LoVo (cell line): Measurements from ENCODE around the gene TMC3.
"Not testable (repeated sequence)": the region's sequence is repeated elsewhere in the genome, so short reads cannot be mapped to it uniquely, and the experiment has no call there.

Source experiments
- DNase-seq: peaks from one replicate; pipeline ENCODE4 v3.0.0-alpha.2; 2016; ENCODE audit warnings: low spot score

TMC3 gene

DNA sequence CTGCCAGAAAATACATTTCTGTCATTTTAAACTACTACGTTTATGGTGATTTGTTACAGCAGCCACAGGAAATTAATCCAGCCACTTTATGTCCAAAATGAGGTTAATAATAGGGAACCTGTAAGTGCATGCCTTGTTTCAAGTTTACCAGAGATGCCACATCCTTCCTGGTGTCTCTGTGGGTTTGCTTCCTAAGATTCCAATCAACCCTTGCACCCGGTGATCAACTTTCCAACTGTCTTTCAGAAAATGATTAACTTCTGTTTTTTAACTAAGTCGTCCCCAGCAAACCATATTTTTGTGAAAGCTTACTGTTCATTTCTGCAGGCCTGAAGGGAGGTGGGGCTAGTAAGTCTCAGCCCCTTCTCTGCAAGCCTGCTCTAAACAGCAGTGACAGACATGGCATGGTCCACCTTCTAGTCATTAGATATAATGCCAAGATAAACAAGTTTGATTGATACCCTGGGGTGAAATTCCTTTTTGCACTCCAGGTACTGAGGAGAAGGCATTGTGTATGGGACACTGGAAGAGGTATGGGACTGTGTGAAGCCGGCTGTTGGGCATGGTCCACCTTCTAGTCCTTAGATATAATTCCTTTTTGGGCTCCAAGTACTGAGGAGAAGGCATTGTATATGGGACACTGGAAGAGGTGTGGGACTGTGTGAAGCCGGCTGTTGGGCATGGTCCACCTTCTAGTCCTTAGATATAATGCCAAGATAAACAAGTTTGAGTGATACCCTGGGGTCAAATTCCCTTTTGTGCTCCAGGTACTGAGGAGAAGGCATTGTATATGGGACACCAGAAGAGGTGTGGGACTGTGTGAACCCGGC lies 11.1 kb upstream of the TMC3 start:
- peak; percentile 56 for DNase-seq

- DNase-seq, result no peak
Measured at GRCh38 chr15:81381720-81382119, 7.7 kb upstream of the TMC3 start.

- no peak for DNase-seq
Measured at GRCh38 chr15:81380668-81381067, 6.7 kb upstream of the TMC3 start.

GRCh38 chr15:81380203-81380602 lies 6.2 kb upstream of the TMC3 start:
- DNase-seq, result no peak

DNA sequence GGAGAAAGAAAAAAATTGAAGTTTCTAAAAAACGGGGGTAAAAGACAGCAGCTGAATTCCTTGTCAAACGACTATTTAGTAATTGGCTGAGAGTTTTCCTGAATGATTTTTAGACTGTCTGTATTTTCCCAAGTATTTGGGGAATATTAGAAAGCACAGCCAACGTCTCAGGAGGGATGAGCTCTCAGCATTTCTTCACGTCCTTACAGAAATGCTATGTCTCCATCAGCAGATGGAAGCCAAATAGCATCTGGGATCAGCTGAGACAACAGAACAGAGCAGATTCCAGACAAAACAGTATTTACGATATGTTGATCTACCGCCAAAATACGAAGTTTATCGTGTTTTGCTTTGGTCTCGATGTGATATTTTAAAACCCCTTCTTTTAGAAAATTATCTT lies 5.3 kb upstream of the TMC3 start:
- no peak for DNase-seq

- DNase-seq, result no peak
Measured at GRCh38 chr15:81378443-81378842, 4.4 kb upstream of the TMC3 start.

DNA sequence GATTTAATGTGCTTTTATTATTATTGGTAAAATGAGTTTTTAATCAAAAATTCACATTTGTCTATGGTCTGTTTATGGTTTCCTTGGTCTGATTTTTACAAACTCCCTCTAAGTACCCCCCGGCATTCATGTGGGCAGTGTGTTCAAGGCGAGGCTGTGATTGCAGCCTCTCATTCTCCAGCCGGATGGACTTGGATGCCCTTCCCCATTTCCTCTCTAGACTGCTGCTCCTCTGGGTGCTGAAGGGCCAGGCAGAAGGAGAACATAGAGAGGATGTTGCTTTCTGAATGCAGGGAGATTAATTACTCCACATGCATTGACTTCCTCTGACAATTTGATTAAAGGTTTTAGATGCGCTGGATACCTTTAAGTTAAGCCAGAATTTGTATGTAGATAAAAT lies 3.9 kb upstream of the TMC3 start:
- no peak for DNase-seq

DNA sequence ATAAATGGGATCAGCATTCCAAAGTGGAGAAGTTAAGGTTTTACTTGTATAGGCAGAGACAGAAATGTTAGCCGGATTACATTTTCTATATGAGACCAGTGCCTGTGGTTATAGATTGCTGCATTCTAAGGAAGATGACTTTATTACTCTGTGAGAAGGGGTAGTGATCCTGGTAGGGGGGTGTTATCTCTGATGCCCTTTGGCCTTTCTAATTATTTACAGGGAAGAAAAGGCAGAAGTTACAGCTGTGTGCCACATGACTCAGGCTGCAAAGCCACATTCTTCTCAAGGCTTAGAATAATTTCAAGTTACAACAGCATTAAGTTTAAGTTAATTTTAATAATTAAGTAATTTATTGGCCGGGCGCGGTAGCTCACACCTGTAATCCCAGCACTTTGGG lies 2.2 kb upstream of the TMC3 start:
- DNase-seq, result no peak

- DNase-seq, result no peak
Measured at GRCh38 chr15:81375461-81375860, 1.4 kb upstream of the TMC3 start.

GRCh38 chr15:81373176-81373575 lies 837 bp downstream of the TMC3 start:
- no peak for DNase-seq

DNA sequence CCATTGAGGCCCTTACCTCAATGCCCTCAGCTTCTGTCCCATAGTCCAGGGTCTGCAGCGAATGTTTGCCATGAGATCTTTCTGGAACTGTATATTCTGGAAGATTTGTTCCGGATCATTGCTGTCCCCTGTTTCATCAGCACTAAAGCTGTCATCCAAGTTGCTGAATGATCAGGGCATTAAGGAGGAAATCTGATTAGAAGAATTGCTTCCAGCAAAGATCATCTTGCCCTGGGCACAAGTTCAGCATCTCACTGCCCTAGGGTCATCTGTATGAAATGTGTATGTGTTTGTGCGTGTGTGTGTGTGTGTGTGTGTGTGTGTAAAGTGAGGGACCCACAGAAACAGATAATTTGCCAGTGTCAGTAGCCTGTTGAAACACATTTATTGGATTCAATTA lies 1.4 kb downstream of the TMC3 start:
- no peak for DNase-seq

GRCh38 chr15:81363718-81364500 lies 10.1 kb downstream of the TMC3 start:
- DNase-seq, result no peak

DNA sequence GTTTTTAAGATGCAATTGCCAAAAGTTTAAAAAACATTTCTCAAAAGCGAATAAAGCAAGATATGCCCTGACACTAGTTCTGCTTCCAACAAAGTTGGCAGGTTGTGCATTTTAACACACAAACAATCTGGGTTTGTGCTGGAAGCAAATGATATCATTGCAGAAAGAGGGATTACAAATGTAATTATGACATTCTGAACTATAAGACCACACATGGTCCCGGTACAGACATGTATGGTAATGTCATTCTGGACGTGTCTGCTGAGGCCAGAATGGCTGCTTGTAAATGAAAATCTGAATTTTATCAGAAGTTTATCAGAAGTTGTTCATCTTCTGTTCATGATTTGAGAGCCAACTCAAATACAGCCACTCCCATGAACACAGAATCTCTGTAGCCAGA lies 10.7 kb downstream of the TMC3 start:
- DNase-seq, result no peak

DNA sequence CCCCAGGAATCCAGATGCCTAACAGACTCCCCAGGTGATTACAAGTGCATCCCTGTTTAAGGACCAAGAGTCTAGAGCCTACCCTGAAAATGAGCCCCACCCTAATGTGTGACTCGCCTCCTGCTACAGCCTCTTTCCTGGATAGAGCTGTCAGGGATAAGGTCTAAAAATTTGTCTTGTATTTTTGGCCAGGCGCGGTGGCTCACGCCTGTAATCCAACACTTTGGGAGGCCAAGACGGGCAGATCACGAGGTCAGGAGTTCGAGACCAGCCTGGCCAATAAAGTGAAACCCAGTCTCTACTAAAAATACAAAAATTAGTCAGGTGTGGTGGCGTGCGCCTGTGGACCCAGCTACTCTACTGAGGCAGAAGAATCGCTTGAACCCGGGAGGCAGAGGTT lies 11.2 kb downstream of the TMC3 start:
- no peak for DNase-seq

GRCh38 chr15:81361891-81362290 lies 12.1 kb downstream of the TMC3 start:
- DNase-seq, result no peak

GRCh38 chr15:81360491-81360890 lies 13.5 kb downstream of the TMC3 start:
- DNase-seq, result no peak

DNA sequence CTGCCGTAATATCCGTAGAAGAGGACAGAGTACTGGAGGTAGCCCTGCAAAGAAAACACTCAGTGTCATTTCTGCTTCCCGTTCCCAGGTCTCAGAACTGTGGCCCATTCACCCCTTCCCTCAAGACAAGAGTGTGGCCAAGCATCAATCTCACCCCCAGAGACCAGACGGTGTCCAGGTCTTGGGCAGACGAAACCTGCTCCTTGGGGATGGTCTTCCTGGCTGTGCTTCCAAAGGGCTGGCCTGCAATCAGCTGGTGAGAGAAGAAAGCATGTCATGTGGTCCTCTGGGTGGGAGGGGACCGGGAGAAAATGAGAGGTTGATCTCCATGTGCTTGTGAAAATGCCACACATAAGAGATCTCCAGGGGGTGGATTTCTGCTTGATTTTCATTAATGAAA lies 15.8 kb downstream of the TMC3 start:
- no peak for DNase-seq

DNA sequence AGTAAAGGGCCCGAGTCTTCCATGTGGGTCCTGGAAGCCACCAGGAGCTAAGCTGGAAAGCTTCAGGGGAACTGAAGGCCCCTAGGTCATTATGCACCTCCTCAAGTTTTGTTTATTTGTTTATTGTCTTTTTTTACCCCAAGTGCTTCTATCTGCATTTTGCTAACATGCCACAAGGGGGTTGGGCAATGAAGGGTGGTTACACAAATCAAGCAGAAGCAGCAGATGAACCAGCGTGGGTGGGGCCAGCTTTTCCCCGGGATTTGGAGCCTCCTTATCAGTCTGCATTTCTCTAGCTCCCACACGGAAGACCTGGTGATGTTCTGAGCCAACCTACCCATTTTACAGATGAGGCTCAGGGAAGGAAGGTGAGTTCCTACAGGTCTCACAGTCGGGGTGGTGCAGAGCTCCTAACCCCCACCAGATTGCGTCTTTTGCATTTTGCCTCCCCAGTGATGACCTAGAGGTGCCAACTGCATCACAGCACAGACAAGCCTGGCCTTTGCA lies 16.8 kb downstream of the TMC3 start:
- DNase-seq, result no peak

- no peak for DNase-seq
Measured at GRCh38 chr15:81356252-81356651, 17.8 kb downstream of the TMC3 start.

DNA sequence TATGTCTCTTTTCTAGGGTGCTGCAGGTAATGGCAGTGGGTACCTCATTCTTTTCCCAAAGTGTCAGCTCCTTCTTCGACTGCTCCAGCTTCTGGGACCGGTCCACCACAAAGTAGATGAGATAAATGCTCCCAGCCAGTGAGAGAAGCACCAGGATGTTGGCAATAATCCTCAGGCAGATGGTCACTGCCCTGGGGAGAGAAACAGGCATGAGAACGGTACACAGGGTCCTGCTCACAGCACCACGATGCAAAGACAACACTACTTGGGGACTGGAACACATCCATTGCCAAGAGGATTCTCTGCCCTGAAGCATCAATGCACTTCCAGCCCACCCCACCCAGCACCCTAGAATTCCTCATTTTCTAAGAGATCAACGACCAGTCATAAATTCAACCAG lies 22.4 kb downstream of the TMC3 start:
- DNase-seq, result no peak

DNA sequence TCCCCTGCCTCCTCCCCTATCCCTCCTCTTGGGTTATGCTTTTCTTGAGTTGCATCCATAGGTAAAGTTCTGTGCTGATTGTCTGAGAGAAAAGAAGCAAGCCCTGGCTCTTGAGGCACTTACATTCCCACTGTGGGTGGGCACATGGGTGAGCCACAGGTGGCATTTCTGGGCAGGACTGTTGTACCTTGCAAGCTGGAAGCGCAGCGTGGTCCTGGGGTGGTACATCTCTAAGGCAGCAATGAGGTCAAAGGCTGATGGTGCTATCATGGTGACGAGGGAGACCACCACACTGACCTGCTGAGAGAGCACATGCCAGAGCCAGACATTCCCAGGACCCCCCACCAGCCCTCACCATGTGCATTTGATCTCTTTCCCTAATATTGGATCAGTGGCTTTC lies 24.7 kb downstream of the TMC3 start:
- DNase-seq, result no peak

- not testable (repeated sequence) for DNase-seq
Measured at GRCh38 chr15:81348691-81349090, 25.3 kb downstream of the TMC3 start.

- DNase-seq, result no peak
Measured at GRCh38 chr15:81347910-81348309, 26.1 kb downstream of the TMC3 start.
